NT2/D1 (cell line): ENCODE data around the gene IL17RD.

Source experiments
- SUZ12 ChIP-seq: IDR thresholded peaks from 2 replicates; pipeline ENCODE4 v1.6.1; 2011; ENCODE audit not compliant: insufficient read length, insufficient read depth; ENCODE audit errors: extremely low read depth
- YY1 ChIP-seq: IDR thresholded peaks from 2 replicates; pipeline ENCODE4 v1.6.1; 2011; ENCODE audit not compliant: insufficient read length, insufficient read depth
- ZNF274 ChIP-seq: IDR thresholded peaks from 2 replicates; pipeline ENCODE4 v1.6.1; 2011; ENCODE audit warnings: mild to moderate bottlenecking, low read depth, low read length

- TF ChIP-seq SUZ12 (no peak), ZNF274 (no peak), YY1 (no peak)
Measured at GRCh38 chr3:57043518-57043917, 121.6 kb downstream of the IL17RD start.
